GM12872 (cell line): ENCODE data around the gene ABCB4.

Experiments used
- TF ChIP-seq, protein P1 (sequence below): IDR thresholded peaks from 3 replicates; pipeline ENCODE4 v1.5.1; 2011; ENCODE audit warnings: low read depth, mild to moderate bottlenecking, low read length, moderate library complexity; ENCODE audit not compliant: insufficient read depth

The ABCB4 gene

DNA sequence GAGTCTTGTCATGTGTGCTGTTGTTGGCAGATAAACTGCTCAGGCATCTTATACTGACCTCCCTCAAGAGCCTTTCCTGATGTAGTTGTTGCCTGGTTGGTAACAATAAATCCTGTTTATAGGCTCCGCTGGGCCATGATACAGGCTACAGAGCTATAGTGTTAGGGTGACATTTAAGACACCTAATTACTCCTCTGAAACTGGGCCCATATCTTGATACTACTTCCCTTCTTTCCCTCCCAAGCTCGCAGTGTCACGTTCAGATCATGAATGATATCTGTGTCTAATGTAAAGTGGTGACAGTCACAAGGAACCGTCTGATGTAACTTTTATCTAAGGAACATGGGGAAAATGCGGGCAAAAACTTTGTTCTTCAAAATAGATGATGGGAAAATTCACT lies 94.6 kb downstream of the ABCB4 start:
- TF ChIP-seq, protein P1, sequence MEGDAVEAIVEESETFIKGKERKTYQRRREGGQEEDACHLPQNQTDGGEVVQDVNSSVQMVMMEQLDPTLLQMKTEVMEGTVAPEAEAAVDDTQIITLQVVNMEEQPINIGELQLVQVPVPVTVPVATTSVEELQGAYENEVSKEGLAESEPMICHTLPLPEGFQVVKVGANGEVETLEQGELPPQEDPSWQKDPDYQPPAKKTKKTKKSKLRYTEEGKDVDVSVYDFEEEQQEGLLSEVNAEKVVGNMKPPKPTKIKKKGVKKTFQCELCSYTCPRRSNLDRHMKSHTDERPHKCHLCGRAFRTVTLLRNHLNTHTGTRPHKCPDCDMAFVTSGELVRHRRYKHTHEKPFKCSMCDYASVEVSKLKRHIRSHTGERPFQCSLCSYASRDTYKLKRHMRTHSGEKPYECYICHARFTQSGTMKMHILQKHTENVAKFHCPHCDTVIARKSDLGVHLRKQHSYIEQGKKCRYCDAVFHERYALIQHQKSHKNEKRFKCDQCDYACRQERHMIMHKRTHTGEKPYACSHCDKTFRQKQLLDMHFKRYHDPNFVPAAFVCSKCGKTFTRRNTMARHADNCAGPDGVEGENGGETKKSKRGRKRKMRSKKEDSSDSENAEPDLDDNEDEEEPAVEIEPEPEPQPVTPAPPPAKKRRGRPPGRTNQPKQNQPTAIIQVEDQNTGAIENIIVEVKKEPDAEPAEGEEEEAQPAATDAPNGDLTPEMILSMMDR, result no peak

DNA sequence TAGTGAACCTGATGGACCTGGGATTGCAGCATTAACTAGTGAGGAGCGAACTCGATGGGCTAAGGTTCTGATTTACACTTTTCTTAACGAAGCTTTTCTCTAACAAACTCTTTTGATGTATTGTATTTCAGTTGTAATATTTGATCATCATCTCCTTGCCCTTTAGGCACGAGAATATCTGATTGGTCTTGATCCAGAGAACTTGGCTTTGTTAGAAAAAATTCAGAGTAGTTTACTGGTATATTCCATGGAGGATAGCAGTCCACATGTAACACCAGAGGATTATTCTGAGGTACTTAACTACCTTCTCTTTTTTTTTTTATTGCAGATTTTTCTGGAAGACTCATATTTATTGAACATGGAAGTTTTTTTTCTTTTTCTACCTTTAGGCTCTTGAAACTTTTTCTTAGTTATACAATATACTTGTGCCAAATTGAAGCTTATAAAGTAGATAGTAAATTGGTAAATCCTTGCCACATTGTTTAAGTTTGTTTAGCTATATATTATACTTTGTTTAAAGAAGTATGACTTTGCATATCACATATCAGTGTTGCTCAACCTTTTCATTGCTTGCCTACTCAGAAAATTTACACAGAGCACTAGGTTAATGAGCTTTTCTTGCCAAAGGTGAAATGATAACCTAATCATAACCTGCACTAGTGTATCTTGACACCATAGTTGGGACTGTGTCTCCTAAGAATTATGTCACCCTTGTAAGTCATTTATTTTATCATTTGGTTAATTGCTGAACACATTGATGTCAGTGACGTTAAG lies 99.6 kb downstream of the ABCB4 start:
- TF ChIP-seq, protein P1, result no peak

DNA sequence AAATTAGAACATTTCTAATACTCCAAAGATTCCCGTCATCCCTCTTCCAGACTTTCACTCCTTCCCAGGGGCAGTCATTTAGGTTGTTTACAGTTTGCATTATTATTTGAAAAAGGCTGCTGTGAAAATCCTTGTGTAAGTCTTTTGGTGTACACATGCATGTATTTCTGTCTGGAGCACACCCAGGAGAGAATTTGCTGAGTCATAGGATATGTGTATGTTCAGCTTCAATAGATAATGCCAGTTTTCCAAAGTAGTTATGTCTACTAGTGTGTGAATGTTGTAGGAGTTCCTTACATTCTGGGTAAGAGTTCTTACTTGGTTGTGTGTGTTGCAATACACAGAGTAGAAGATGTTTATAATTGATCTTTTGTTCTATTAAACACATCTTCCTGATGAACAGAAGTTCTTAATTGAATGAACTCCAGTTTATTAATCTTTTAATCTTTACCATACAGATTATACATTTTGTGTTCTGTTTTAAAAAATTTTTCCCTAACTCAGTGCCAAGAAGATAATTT lies 104.8 kb downstream of the ABCB4 start:
- TF ChIP-seq, protein P1, result no peak

DNA sequence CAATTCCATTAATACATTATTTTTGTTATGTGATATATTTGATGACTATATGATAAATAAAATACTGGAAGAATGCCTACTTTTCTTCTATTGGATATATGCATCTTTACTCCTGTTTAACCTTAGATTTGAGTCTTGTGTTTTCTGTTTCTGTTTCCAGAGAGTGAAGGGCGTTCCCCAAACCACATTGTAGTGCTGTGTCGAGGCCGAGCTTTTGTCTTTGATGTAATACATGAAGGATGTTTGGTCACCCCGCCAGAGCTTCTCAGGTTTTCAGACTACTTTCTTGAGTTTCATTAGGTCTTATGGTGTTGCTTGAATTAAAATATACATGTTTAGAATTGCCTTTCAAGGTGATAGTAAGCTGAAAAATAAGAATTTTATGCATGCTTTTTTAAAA lies 106.3 kb downstream of the ABCB4 start:
- TF ChIP-seq, protein P1, result no peak

DNA sequence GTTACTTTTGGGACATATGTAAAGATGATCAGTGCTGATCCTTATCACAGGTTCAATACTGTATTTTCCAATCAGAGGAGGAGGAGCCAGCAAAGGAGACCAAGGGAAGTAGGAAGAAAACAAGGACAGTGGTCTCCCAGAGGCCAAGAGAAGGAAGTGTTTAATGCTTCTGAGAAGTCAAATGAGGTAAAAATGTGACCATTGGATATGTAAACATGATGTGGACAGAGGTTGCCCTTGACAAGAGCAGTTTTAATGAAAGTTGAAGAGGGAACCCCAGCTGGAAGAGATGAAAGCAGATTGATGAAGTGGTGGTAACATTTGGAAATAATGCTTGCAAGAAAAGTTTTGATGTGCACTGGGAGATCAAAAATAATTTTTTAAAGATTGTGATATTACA lies 111.2 kb downstream of the ABCB4 start:
- TF ChIP-seq, protein P1, result no peak

DNA sequence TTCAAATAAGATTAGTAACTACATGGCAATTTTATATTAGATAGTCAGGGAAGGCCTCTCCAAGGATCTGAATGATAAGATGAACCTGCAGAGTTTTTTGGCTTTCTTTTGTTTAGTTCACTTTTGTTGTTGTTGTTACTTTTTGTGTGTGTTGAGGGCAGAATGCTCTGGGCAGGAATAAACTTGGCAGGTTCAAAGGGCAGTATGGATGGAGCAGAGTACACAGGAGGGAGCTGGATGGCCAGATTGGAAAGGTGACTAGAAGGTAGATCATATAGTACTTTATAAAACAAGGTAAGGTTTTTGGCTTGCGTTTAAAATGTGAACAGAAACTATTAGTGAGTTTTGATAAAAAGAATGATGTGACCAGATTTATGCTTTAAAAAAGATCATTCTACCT lies 112.1 kb downstream of the ABCB4 start:
- TF ChIP-seq, protein P1, result no peak

DNA sequence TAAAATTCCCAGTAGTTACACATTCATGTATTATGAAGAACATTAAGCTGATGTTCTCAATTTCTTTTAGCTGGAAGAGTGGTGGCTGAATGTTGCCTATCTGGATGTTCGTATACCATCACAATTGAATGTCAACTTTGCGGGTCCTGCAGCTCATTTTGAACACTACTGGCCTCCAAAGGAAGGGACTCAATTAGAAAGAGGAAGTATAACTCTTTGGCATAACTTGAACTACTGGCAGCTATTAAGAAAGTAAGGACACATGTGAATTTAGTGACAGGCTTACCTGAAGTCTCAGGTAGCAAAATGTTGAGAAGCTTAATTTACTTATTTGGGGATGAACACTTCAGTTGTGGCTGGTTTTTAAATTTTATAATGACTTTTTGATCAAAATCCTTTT lies 114.2 kb downstream of the ABCB4 start:
- TF ChIP-seq, protein P1, result no peak
